GM12891 (cell line): ENCODE measurements around the gene PCMT1.
"Not testable (repeated sequence)": the region's sequence is repeated elsewhere in the genome, so short reads cannot be mapped to it uniquely, and the experiment has no call there.

Experiments used
- POLR2A ChIP-seq: IDR thresholded peaks from 2 replicates; pipeline ENCODE4 v1.6.1; 2011; ENCODE audit warnings: low read depth, low read length, control low read depth
- TAF1 ChIP-seq: IDR thresholded peaks from 2 replicates; pipeline ENCODE4 v1.6.1; 2011; ENCODE audit warnings: low read depth, low read length, control low read depth

DNA sequence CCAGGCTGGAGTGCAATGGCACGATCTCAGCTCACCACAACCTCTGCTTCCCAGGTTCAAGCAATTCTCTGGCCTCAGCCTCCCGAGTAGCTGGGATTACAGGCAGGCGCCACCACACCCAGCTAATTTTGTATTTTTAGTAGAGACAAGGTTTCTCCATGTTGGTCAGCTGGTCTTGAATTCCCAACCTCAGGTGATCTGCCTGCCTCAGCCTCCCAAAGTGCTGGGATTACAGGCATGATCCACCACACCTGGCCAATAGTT lies 3.8 kb downstream of the PCMT1 start:
- TF ChIP-seq POLR2A, TAF1: not testable (repeated sequence)
